Astrocyte (in vitro differentiated cells and primary cell): Measurements from ENCODE around the gene ZMYND8.

Experiments
- EZH2 ChIP-seq: IDR thresholded peaks from 2 replicates; pipeline ENCODE4 v1.6.1; 2012; ENCODE audit warnings: mild to moderate bottlenecking, low read length, inconsistent platforms; ENCODE audit not compliant: insufficient read depth
- TF ChIP-seq, protein P1 (sequence below): IDR thresholded peaks from 2 replicates; pipeline ENCODE4 v1.5.1; 2011; ENCODE audit warnings: low read depth, mild to moderate bottlenecking, inconsistent platforms, low read length, moderate library complexity; ENCODE audit not compliant: insufficient read depth

DNA sequence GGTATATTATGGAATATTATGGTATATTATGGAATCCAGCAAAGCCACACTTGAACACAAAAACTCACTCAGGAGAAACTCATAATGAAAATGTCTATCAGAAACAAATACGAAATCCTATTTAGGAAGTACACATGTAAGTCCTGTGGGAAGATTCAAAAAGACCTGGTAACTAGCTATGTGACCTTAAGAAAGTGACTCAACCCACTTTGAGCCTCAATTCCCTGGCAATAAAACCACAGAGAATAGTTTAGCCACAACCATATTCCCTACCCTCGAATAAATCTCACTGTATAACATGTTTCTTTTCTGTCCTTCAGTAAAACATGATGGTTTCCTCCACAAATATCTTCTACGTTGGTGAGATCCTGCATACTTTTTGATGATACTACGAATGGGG is 56.4 kb downstream of the ZMYND8 start:
- TF ChIP-seq, protein P1, sequence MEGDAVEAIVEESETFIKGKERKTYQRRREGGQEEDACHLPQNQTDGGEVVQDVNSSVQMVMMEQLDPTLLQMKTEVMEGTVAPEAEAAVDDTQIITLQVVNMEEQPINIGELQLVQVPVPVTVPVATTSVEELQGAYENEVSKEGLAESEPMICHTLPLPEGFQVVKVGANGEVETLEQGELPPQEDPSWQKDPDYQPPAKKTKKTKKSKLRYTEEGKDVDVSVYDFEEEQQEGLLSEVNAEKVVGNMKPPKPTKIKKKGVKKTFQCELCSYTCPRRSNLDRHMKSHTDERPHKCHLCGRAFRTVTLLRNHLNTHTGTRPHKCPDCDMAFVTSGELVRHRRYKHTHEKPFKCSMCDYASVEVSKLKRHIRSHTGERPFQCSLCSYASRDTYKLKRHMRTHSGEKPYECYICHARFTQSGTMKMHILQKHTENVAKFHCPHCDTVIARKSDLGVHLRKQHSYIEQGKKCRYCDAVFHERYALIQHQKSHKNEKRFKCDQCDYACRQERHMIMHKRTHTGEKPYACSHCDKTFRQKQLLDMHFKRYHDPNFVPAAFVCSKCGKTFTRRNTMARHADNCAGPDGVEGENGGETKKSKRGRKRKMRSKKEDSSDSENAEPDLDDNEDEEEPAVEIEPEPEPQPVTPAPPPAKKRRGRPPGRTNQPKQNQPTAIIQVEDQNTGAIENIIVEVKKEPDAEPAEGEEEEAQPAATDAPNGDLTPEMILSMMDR = no peak
- TF ChIP-seq EZH2 = no peak
